Kidney (tissue), 14 donors: ENCODE measurements around the gene CSTB. TPM values are rescaled to one million over a fixed set of nuclear protein-coding genes. Genes with fewer than 3 reads are reported as not detected.

ENCODE experiments used
- DNase-seq, 5 donors: peaks; one replicate each; pipeline ENCODE4 v3.0.0-alpha.2; 2013 to 2020
- FAIRE-seq: peaks from 2 replicates; lab custom pipeline; 2012; peaks lifted over from hg19 to GRCh38; lab: Jason Lieb, UNC
- H3K27ac ChIP-seq, 2 donors: one replicate each; pipeline ENCODE4 v1.7.0; 2013; ENCODE audit warnings: low read depth in 2 of 2, low read length in 2 of 2, inconsistent platforms in 1 of 2
- H3K27me3 ChIP-seq: one replicate; pipeline ENCODE4 v1.7.1; 2013; ENCODE audit warnings: low read length, inconsistent platforms; ENCODE audit not compliant: control insufficient read depth, insufficient read depth
- H3K36me3 ChIP-seq, 3 donors: one replicate each; pipeline versions ENCODE4 v1.7.0 to v1.7.1; 2013; ENCODE audit warnings: low read length in 3 of 3, control low read depth in 1 of 3, inconsistent platforms in 1 of 3; ENCODE audit not compliant: insufficient read depth in 3 of 3, control insufficient read depth in 2 of 3
- H3K4me1 ChIP-seq, 3 donors: one replicate each; pipeline versions ENCODE4 v1.7.0 to v1.7.1; 2013; ENCODE audit warnings: low read length in 3 of 3, inconsistent platforms in 1 of 3, low read depth in 1 of 3; ENCODE audit not compliant: control insufficient read depth in 2 of 3, insufficient read depth in 2 of 3
- H3K4me3 ChIP-seq, 3 donors: one replicate each; pipeline versions ENCODE4 v1.7.0 to v1.8.1; 2013; ENCODE audit warnings: low read length in 3 of 3, control low read depth in 1 of 3, inconsistent platforms in 1 of 3
- H3K9ac ChIP-seq, 3 donors: one replicate each; pipeline versions ENCODE4 v1.7.0 to v1.7.1; 2013; ENCODE audit warnings: low read length in 3 of 3, control low read depth in 1 of 3, inconsistent platforms in 1 of 3
- H3K9me3 ChIP-seq, 3 donors: one replicate each; pipeline versions ENCODE4 v1.7.0 to v1.7.1; 2013; ENCODE audit warnings: low read length in 3 of 3, control low read depth in 1 of 3, inconsistent platforms in 1 of 3; ENCODE audit not compliant: control insufficient read depth in 2 of 3, insufficient read depth in 1 of 3
- intact Hi-C: fragments of 100-400 bp; cut with DNase I; formaldehyde crosslinking; loops from one replicate; pipeline ENCODE4 v1.11.1; 2022
- polyA plus RNA-seq: library from polyadenylated mRNA; stranded (reverse); fragments of 350-450 nt; fragmentation: Illumina TruSeq; extraction: RNeasy Lipid Tissue Mini Kit (QIAGEN cat#74804); gene quantifications from one replicate; pipeline ENCODE4 v1.2.3, GENCODE V29; 2014; ENCODE audit warnings: low read depth, low replicate concordance; ENCODE audit not compliant: insufficient read depth
- total RNA-seq: library from RNA; stranded (reverse); fragmentation: NEBNext Ultra II Directional; extraction: Animal tissue kit (Norgen Biotek cat#: 25700); gene quantifications from one replicate; pipeline ENCODE4 v1.2.1, GENCODE V29; 2021
- TF ChIP-seq, protein P1 (sequence below): IDR thresholded peaks from 3 replicates; pipeline ENCODE4 v1.5.1; 2012; ENCODE audit warnings: mild to moderate bottlenecking, moderate library complexity, borderline replicate concordance; ENCODE audit not compliant: insufficient read depth; ENCODE audit errors: extremely low read depth
- donor health status: control.
- donor health status: control.
- donor health status: control.
- donor health status: control.
- donor health status: control.
- donor health status: DM: yes; HTN: yes; CAD: no.
- donor health status: Normal renal cell carcinoma (clear cell type).

CSTB gene
- total and polyA plus RNA-seq, 2 donors from 2014 or later = 74.5 to 97.8 TPM

GRCh38 chr21:43819511-43820405 is 43.6 kb upstream of the CSTB start:
- H3K4me3 ChIP-seq = no peak overlapping the region
- no peak overlapping the region for H3K9ac ChIP-seq
- no peaks in the 10 kb centered on the region for H3K36me3 ChIP-seq
- TF ChIP-seq, protein P1, sequence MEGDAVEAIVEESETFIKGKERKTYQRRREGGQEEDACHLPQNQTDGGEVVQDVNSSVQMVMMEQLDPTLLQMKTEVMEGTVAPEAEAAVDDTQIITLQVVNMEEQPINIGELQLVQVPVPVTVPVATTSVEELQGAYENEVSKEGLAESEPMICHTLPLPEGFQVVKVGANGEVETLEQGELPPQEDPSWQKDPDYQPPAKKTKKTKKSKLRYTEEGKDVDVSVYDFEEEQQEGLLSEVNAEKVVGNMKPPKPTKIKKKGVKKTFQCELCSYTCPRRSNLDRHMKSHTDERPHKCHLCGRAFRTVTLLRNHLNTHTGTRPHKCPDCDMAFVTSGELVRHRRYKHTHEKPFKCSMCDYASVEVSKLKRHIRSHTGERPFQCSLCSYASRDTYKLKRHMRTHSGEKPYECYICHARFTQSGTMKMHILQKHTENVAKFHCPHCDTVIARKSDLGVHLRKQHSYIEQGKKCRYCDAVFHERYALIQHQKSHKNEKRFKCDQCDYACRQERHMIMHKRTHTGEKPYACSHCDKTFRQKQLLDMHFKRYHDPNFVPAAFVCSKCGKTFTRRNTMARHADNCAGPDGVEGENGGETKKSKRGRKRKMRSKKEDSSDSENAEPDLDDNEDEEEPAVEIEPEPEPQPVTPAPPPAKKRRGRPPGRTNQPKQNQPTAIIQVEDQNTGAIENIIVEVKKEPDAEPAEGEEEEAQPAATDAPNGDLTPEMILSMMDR = no peak
- H3K27ac ChIP-seq = no peak overlapping the region
- no peaks in the 10 kb centered on the region for H3K4me1 ChIP-seq
- DNase-seq = peak in 1 of 5 donors; percentile 63
- peaks cover 0 to 7% (median 0%) of the 10 kb centered on the region in 3 donors for H3K9me3 ChIP-seq
- FAIRE-seq = no peak
- intact Hi-C loops = no loop called here
- H3K27me3 ChIP-seq = no peaks in the 10 kb centered on the region

DNA sequence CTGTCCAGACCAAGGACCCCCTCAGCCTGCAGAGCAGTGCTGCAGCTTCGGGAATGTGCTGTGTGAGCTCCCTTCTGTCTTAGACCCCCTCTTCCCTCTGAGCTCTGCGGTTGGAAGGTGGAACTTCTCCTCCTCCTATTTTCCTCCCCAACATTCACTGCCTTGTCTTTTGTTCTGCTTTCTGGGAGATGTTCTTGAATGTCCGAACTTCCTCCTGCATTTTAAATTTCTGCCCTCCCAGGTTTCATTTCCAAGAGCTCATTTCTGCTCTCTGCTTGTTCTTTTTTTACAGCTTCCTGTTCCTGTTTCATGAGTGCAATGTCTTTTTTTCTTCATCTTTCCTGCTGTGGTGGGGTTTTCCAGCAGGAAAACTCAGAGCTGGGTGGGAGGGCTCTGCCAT is 42.6 kb upstream of the CSTB start:
- Histone ChIP-seq H3K27me3 (no peaks in the 10 kb centered on the region), H3K9ac (no peak overlapping the region), H3K4me3 (no peak overlapping the region), H3K27ac (no peak overlapping the region), H3K36me3 (no peaks in the 10 kb centered on the region), H3K4me1 (peaks cover 0 to 3% (median 0%) of the 10 kb centered on the region in 3 donors), H3K9me3 (peaks cover 0 to 7% (median 0%) of the 10 kb centered on the region in 3 donors)
- TF ChIP-seq, protein P1 = no peak
- intact Hi-C loops = no loop called here
- FAIRE-seq = no peak
- peak in 1 of 5 donors; percentile 14 for DNase-seq

DNA sequence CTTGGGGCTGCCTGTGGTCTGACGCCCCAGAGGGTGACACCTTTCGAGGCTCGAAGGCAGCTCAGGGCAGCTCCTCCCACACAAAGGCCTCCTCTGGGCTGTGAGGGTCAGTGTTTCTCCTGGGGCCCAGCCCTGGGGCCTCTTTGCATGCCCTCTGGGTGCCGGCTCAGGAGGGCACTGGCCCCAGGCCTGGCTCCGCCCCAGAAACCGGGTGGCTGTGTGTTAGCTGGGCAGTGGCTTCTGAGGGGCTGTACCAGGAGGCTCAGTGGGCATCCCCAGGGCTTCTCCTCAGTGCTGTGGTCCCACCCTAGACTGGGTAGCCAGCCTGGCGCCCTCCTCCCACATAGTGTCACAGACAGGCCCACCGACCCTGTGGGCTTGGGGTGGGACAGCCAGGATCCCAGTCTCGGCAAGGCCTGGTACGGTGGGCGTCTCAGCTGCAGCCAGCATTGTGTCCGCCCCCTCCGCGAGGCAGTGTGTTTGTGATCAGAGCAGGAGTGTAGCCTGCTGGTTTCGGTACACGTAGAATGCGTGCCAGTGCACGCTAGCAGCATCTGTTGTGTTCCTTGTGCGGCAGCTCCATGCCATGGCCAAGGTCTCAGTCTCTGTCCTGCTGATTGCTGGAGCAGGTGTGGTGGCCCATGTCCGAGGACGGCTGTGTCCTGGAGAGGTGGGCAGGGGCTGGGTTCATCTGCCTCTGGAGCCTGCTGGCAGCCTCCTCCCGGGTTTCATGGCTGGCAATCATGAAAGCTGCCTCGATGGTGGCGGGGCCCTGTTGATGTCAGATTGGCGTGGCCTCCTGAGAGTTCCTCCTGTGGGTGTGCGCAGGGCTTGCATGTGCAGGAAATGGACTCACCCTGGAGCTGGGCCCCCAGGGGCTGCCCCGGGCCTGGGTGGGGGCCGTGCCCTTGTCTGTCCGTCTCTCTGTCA is 41.3 kb upstream of the CSTB start:
- Histone ChIP-seq H3K4me1 (peaks cover 0 to 3% (median 0%) of the 10 kb centered on the region in 3 donors), H3K4me3 (no peak overlapping the region), H3K27me3 (no peaks in the 10 kb centered on the region), H3K27ac (no peak overlapping the region), H3K36me3 (no peaks in the 10 kb centered on the region), H3K9me3 (peaks cover 0 to 7% (median 0%) of the 10 kb centered on the region in 3 donors), H3K9ac (no peak overlapping the region)
- no peak for FAIRE-seq
- intact Hi-C loops = no loop called here
- TF ChIP-seq, protein P1 = no peak
- DNase-seq = peak in 1 of 5 donors; percentile 67
